Activated naive CD8-positive, alpha-beta T cell treated with anti-CD3 and anti-CD28 coated beads, Interleukin-2, amount 50 U/mL, for 24 hours (primary cell): Measurements from ENCODE around the gene CYP4A22.
"Not testable (repeated sequence)": the region's sequence is repeated elsewhere in the genome, so short reads cannot be mapped to it uniquely, and the experiment has no call there.

Source experiments
- ATAC-seq: fragments of 150-1000 bp; cut with Tn5 transposase; one replicate; pipeline ENCODE4 v1.10.0; 2021
- DNase-seq: peaks from one replicate; pipeline ENCODE4 v3.0.0; 2021
- H3K27ac Mint-ChIP-seq: one replicate; pipeline ENCODE4 v1.8.0; 2021; ENCODE audit warnings: mild to moderate bottlenecking, mixed read lengths
- H3K27me3 Mint-ChIP-seq: one replicate; pipeline ENCODE4 v1.8.0; 2021; ENCODE audit warnings: mixed read lengths
- H3K36me3 Mint-ChIP-seq: one replicate; pipeline ENCODE4 v1.8.0; 2021; ENCODE audit warnings: low read depth, mixed read lengths
- H3K4me1 Mint-ChIP-seq: one replicate; pipeline ENCODE4 v1.8.0; 2021; ENCODE audit warnings: mixed read lengths
- H3K4me3 Mint-ChIP-seq: one replicate; pipeline ENCODE4 v1.8.0; 2021; ENCODE audit warnings: mild to moderate bottlenecking, moderate library complexity, mixed read lengths
- H3K9me3 Mint-ChIP-seq: one replicate; pipeline ENCODE4 v1.8.0; 2021; ENCODE audit warnings: mixed read lengths

CYP4A22 gene, protein sequence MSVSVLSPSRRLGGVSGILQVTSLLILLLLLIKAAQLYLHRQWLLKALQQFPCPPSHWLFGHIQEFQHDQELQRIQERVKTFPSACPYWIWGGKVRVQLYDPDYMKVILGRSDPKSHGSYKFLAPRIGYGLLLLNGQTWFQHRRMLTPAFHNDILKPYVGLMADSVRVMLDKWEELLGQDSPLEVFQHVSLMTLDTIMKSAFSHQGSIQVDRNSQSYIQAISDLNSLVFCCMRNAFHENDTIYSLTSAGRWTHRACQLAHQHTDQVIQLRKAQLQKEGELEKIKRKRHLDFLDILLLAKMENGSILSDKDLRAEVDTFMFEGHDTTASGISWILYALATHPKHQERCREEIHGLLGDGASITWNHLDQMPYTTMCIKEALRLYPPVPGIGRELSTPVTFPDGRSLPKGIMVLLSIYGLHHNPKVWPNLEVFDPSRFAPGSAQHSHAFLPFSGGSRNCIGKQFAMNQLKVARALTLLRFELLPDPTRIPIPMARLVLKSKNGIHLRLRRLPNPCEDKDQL

DNA sequence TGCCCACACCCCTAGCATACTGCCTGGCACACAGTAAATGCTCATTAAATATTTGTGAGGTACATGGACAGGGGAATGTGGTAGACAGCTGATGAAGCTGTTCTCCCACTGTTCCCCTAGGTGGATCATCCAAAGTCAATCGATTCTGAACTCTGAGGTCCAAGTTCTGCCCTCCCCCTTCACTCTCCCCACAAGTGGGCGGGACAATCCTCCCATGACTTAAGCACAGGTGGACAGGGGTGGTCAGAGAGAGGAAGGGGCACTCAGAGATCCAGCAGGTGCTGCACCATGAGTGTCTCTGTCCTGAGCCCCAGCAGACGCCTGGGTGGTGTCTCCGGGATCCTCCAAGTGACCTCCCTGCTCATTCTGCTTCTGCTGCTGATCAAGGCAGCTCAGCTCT lies at the start of gene CYP4A22:
Gene CYP4A22 (plus strand): TSS at position 244 of the 400 bp plus-strand sequence. CDS start 45 bp downstream, at position 289.
- no peak for DNase-seq
- peaks cover 2% of the 10 kb centered on the region for H3K27me3 Mint-ChIP-seq
- H3K36me3 Mint-ChIP-seq, result no peaks in the 10 kb centered on the region
- no peaks in the 10 kb centered on the region for H3K4me1 Mint-ChIP-seq
- H3K27ac Mint-ChIP-seq, result no peak within 1 kb of the TSS
- no peaks in the 10 kb centered on the region for H3K9me3 Mint-ChIP-seq
- no peak within 1 kb of the TSS for H3K4me3 Mint-ChIP-seq
- ATAC-seq, result no peak

DNA sequence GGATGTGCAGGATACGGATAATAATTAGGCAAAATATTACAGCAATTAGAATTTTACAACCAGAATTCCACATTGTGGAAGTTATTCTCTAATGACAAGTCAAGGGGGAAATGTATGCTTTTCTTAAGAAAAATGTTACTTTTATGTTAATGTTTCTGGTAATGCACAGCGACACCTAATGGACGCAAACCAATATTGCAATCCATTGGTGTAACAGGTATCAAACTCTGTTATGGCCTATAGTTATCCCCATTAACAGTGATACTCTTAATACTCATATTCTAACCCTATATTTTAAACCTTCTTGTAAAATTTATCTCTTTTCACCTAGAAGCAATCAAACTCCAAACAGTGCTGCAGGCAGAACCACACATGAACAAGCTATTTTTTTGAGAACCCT lies 47.9 kb upstream of the CYP4A22 start:
- H3K4me1 Mint-ChIP-seq, H3K27ac Mint-ChIP-seq, H3K36me3 Mint-ChIP-seq, H3K9me3 Mint-ChIP-seq, H3K4me3 Mint-ChIP-seq, H3K27me3 Mint-ChIP-seq, ATAC-seq: not testable (repeated sequence)
- peak; percentile 28 for DNase-seq

DNA sequence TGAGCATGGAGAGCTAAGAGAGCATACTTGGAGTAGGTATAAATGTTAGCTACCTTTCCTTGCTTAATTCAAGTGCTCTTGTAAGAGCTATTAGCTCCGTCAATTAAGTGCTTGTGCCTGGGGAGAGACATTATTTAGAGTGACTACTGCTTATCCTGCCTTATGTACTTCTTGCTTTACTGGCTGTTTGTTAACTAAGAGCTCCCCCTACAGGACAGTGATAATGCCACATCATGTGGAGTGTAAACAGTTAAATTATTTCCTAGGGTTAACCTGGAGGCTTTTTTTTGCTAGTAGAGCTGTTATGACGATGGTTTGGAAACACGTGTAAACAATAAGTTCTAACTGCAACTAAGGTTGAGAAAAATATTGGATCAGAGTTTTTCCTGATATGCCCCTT lies 45.8 kb upstream of the CYP4A22 start:
- H3K27me3 Mint-ChIP-seq, ATAC-seq, H3K36me3 Mint-ChIP-seq, H3K27ac Mint-ChIP-seq, H3K9me3 Mint-ChIP-seq, H3K4me1 Mint-ChIP-seq, DNase-seq, H3K4me3 Mint-ChIP-seq: not testable (repeated sequence)

DNA sequence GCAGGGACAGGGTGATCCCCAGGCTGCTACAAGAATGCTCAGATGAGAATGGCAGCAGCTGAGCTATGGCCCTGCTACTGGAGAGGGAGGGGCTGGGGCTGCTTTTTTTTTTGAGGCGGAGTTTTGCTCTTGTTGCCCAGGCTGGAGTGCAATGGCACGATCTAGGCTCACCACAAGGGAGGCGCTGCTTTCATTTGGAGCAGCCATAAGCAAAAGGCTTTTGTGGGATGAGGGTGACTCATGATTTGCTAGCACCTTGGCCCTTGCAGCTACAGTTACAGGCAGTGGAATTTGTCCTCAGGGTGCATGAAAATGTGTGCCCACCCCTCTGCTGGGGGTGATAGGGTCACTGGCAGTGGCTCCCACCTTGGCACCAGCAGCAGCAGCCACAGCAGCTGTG lies 32.4 kb upstream of the CYP4A22 start:
- Mint-ChIP-seq H3K27me3 (peaks cover 6% of the 10 kb centered on the region), H3K9me3 (peaks cover 24% of the 10 kb centered on the region), H3K27ac (no peak overlapping the region), H3K4me3 (no peak overlapping the region), H3K4me1 (no peaks in the 10 kb centered on the region), H3K36me3 (no peaks in the 10 kb centered on the region)
- ATAC-seq (no peak), DNase-seq (no peak)

DNA sequence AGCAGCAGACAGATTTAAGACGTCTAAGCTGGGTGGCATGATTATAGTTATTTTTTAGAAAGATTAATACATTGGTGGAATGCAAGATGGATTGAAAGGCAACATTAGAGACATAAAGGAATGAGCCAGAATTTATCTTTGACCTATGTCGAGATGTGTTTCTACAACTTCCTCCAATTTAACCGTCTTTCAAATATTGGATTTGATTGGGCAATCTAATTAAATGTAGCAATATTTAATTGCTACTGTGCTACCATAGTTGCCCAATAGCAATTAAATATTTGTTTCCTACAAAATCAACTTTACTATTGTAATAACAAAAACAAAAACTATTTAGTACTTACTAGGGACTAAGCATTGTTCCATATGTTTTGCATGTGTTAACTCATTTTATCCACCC lies 30.4 kb upstream of the CYP4A22 start:
- H3K27ac Mint-ChIP-seq, result no peak overlapping the region
- H3K4me3 Mint-ChIP-seq, result no peak overlapping the region
- H3K27me3 Mint-ChIP-seq, result peaks cover 4% of the 10 kb centered on the region
- DNase-seq (no peak), ATAC-seq (no peak)
- H3K4me1 Mint-ChIP-seq, result no peaks in the 10 kb centered on the region
- H3K36me3 Mint-ChIP-seq, result no peaks in the 10 kb centered on the region
- peaks cover 19% of the 10 kb centered on the region for H3K9me3 Mint-ChIP-seq

DNA sequence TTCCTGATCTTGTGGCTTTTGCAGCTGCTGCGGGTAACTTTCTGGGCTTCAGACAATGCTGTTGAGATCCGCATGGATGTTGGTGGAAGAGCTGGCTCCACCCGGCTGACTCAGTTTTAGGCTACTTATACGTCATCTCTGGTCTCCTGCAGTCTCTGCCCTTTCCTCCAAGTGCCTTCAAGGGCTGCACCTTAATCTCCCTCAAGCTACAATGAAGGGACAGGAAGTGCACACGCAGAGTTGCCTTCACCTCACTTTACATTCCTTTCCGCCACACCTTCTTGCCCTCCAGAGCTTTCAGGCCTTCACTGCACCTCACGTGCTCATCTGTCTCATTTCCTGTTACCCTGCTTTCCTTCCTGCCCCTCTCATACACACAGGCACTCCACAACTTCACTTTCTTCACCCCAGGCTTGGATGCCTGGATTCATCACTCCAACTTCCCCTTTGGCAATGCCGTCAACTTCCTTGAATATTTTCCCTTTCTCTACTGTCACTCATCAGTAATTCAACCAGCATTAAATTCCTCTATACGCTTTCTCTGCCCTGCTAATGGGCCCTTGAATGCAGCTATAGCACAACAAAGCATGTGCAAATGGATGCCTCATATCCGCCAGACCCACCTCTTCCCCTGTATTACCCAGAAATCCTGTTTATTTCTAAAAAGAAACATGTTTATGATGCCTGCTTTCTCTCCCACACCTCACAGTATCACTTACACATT lies 29.2 kb upstream of the CYP4A22 start:
- not testable (repeated sequence) for H3K9me3 Mint-ChIP-seq, H3K27me3 Mint-ChIP-seq, ATAC-seq, H3K36me3 Mint-ChIP-seq, H3K4me1 Mint-ChIP-seq, H3K27ac Mint-ChIP-seq, H3K4me3 Mint-ChIP-seq, DNase-seq

DNA sequence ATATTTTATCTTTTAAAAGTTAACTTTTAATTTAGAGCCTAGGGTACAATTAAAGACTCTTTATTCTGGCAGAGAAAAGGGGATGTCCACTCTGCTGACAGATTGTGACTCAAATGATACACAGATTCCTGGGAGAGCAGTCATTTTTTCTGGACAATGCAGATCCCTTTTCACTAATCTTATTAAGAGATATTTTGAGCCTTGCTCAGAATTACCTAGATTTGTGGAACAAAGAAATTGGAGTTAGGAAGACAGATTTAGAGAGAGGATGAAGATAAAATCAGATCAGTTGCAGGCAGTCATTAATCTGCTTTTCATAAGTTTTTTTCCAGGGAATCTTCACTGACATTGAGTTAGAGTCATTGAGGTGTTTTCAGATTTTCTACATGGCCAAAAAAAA lies 27.8 kb upstream of the CYP4A22 start:
- not testable (repeated sequence) for H3K4me3 Mint-ChIP-seq, H3K27me3 Mint-ChIP-seq

DNA sequence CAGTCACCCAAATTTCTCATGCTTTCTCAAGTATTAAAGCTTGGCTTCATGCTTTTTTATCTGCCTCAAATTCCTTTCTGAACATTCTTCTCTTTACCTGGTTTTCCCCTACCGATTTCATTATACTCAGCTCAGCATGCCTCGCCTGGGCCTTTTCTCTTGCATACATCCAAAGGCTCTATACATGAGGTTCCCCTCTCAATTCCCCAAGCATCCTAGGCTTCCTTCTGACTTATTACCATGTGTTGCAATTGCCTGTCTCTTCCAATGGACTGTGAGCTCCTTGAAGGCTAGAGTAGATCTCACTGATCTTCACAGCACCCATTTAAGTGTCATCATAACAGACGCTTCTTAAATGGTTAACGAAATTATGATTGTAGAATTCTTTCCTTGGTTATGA lies 24.1 kb upstream of the CYP4A22 start:
- Mint-ChIP-seq H3K4me3 (no peak overlapping the region), H3K27me3 (peaks cover 9% of the 10 kb centered on the region), H3K36me3 (no peaks in the 10 kb centered on the region), H3K4me1 (no peaks in the 10 kb centered on the region), H3K27ac (no peak overlapping the region), H3K9me3 (no peaks in the 10 kb centered on the region)
- no peak for ATAC-seq
- DNase-seq, result no peak

More for the DNA sequence above, 27.8 kb upstream of the CYP4A22 start:
- H3K9me3 Mint-ChIP-seq, ATAC-seq, H3K36me3 Mint-ChIP-seq, H3K27ac Mint-ChIP-seq, DNase-seq, H3K4me1 Mint-ChIP-seq: not testable (repeated sequence)

DNA sequence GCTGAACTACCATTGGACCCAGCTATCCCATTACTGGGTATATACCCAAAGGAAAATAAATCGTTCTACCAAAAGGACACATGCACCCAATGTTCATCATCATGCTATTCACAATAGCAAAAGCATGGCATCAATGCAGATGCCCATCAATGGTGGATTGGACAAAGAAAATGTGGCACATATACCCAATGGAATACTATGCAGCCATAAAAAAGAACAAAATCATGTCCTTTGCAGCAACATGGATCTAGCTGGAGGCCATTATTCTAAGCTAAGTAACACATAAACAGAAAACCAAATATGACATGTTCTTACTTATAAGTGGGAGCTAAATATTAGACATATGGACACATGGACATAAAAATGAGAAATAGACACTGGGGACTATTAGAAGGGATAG lies 16.2 kb upstream of the CYP4A22 start:
- peaks cover 20% of the 10 kb centered on the region for H3K27me3 Mint-ChIP-seq
- not testable (repeated sequence) for DNase-seq, H3K9me3 Mint-ChIP-seq, H3K36me3 Mint-ChIP-seq, ATAC-seq, H3K4me1 Mint-ChIP-seq, H3K4me3 Mint-ChIP-seq, H3K27ac Mint-ChIP-seq

DNA sequence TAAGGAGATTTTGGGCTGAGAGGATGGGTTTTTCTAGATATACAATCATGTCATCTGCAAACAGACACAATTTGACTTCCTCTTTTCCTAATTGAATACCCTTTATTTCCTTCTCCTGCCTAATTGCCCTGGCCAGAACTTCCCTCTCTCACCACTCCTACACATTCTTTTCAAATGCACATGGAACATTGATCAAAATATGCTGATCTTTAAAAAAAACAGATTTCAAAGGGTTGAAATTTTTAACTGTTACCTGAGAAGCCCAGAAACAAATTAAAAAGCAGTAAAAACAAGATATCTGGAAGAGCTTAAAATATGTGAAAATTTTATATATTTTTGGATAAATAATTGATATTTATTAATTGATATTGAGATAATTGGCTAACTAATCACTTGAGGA lies 12.4 kb upstream of the CYP4A22 start:
- not testable (repeated sequence) for H3K4me3 Mint-ChIP-seq, ATAC-seq, H3K9me3 Mint-ChIP-seq, DNase-seq, H3K36me3 Mint-ChIP-seq, H3K4me1 Mint-ChIP-seq, H3K27ac Mint-ChIP-seq
- H3K27me3 Mint-ChIP-seq, result peaks cover 13% of the 10 kb centered on the region

DNA sequence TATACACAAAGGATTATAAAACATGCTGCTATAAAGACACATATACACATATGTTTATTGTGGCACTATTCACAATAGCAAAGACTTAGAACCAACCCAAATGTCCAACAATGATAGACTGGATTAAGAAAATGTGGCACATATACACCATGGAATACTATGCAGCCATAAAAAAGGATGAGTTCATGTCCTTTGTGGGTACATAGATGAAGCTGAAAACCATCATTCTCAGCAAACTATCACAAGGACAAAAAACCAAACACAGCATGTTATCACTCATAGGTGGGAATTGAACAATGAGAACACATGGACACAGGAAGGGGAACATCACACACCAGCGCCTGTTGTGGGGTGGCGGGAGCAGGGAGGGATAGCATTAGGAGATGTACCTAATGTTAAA lies 10.2 kb upstream of the CYP4A22 start:
- DNase-seq, ATAC-seq, H3K4me3 Mint-ChIP-seq, H3K9me3 Mint-ChIP-seq, H3K27ac Mint-ChIP-seq, H3K36me3 Mint-ChIP-seq, H3K4me1 Mint-ChIP-seq: not testable (repeated sequence)
- H3K27me3 Mint-ChIP-seq, result peaks cover 18% of the 10 kb centered on the region

DNA sequence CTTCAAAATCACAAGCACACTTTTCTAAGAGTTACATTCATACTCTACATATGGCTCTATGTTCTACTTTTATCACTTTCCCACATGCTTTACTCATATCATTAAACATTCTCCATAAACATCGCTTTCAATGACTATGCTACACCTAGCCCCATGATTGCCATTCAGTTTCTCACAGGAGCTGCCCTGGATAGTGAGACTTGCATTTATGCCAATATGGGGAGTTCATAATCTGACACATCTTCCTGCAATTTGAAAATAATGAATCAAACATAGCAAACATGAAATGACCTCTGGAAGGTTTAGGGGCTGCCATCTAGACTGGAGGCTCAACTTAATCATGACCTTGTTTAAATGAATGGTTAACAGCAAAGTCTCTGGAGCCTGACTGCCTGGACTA lies 9.0 kb upstream of the CYP4A22 start:
- H3K27ac Mint-ChIP-seq, result no peak overlapping the region
- no peaks in the 10 kb centered on the region for H3K9me3 Mint-ChIP-seq
- DNase-seq, result no peak
- no peak overlapping the region for H3K4me3 Mint-ChIP-seq
- H3K36me3 Mint-ChIP-seq, result no peaks in the 10 kb centered on the region
- peaks cover 18% of the 10 kb centered on the region for H3K27me3 Mint-ChIP-seq
- ATAC-seq, result no peak
- H3K4me1 Mint-ChIP-seq, result no peaks in the 10 kb centered on the region

DNA sequence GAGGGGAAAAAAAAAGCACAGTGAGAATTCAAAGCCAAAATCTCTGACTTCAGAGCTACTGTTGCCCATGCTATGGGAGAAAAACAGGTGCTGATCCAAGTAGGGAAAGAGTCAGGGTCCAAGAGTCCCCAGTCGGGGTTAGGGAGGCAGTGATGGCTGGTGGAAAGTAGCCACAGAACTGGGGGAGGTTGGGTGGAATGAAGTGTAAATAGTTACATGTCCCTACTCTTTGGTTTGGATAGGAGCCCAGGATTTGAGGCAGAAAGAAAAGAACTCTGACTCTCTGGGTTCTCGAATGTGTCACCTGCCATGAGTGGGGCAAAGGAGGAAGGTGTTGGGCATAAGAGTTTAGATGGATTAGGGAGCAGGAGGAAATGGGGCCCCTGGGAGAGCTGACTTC lies 8.4 kb upstream of the CYP4A22 start:
- H3K27me3 Mint-ChIP-seq, result peaks cover 18% of the 10 kb centered on the region
- not testable (repeated sequence) for H3K27ac Mint-ChIP-seq, H3K9me3 Mint-ChIP-seq, DNase-seq, H3K36me3 Mint-ChIP-seq, ATAC-seq, H3K4me3 Mint-ChIP-seq, H3K4me1 Mint-ChIP-seq

DNA sequence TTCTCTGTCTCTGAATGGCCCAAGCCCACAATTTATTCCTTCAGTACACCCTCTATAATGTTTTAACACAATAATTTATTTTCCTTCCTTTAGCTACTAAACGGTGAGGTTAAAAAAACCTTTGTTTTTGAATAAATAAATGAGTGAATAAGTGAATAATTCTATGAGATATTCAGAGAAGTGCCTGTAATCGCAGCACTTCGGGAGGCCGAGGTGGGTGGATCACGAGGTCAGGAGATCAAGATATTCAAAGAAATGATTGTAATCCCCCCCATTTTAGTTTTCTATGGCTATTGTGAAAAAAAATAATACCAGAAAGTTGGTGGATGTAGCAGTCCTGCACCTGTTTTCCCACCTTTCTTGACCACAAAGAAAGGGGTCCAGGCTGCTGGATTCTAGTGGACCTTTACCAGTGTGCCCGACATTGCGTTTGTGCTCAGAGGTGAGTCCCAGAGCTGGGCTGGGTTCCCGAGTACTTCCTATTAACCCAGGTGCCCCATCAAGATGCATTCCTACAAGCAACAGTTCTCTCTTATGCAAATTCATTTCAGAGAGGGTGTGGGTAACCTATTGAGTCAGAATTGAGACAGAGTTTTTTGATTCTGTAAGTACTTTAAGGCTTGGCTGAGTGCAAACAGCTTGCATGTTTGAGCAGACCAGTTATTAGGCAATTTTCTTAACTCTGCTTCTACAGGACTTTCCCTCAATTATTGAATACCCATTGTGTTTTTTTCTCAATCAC lies 7.6 kb upstream of the CYP4A22 start:
- not testable (repeated sequence) for ATAC-seq

More for the DNA sequence above, 7.6 kb upstream of the CYP4A22 start:
- not testable (repeated sequence) for H3K9me3 Mint-ChIP-seq, H3K4me1 Mint-ChIP-seq, H3K4me3 Mint-ChIP-seq, DNase-seq, H3K36me3 Mint-ChIP-seq, H3K27ac Mint-ChIP-seq
- H3K27me3 Mint-ChIP-seq, result peaks cover 18% of the 10 kb centered on the region
